K562 (cell line): ENCODE results near the gene ATP6V0A1. TPM values are rescaled to one million over a fixed set of nuclear protein-coding genes. Genes with fewer than 3 reads are reported as not detected.

Experiments
- ATAC-seq: fragments of 200-7000 bp; cut with Tn5 transposase; 3 replicates; pipeline ENCODE4 v1.9.1; 2020; ENCODE audit warnings: moderate library complexity
- BruUV-seq: library from RNA; stranded (reverse); fragments of 400-500 nt; replicated peaks from 2 replicates; lab custom pipeline; 2021; lab: Mats Ljungman, UMichigan
- CTCF ChIA-PET: fragments of 300-600 bp; formaldehyde crosslinking; extraction: SDS; loops from one replicate; lab custom pipeline; 2021; ENCODE audit warnings: low intra/inter-chr PET ratio; lab: Yijun Ruan, JAX
- POLR2A ChIA-PET: fragments of 300-600, 350-650 bp; sonication (Branson Sonifier 250); formaldehyde crosslinking; extraction: SDS; loops from one replicate; lab custom pipeline; 2021; ENCODE audit warnings: antibody characterized with exemption, inconsistent platforms; lab: Yijun Ruan, JAX
- DNase-seq, 4 experiments: peaks; one replicate each; pipeline versions ENCODE4 v3.0.0 to v3.0.0-alpha.2; 2011 to 2018; ENCODE audit warnings: low spot score in 3 of 4, mixed read lengths in 3 of 4; ENCODE audit errors: extremely low read depth in 1 of 4
- FAIRE-seq: peaks from 2 replicates; lab custom pipeline; 2011; peaks lifted over from hg19 to GRCh38; lab: Jason Lieb, UNC
- H2AFZ ChIP-seq: 2 replicates; pipeline ENCODE4 v1.6.0; 2011; ENCODE audit warnings: low read depth, low read length, control low read depth, inconsistent platforms
- H3K27ac ChIP-seq: fragments of 200-600 bp; 3 replicates; pipeline ENCODE4 v1.8.0; 2011; ENCODE audit warnings: low read depth, mild to moderate bottlenecking, control low read depth, inconsistent platforms, low read length, moderate library complexity, mixed read lengths; ENCODE audit errors: extremely low read depth
- H3K27me3 ChIP-seq, 2 experiments: fragments of 300-600 bp in 1 of 2; 2 replicates in 1 of 2; 3 replicates in 1 of 2; pipeline versions ENCODE4 v1.6.0 to v1.8.0; 2011; ENCODE audit warnings: inconsistent platforms in 2 of 2, low read length in 2 of 2, mild to moderate bottlenecking in 1 of 2, mixed read lengths in 1 of 2, moderate library complexity in 1 of 2; ENCODE audit not compliant: control insufficient read depth in 2 of 2, insufficient read depth in 2 of 2
- H3K36me3 ChIP-seq: fragments of 300-600 bp; 3 replicates; pipeline ENCODE4 v1.8.0; 2011; ENCODE audit warnings: mild to moderate bottlenecking, low read length, inconsistent platforms; ENCODE audit not compliant: control insufficient read depth, insufficient read depth
- H3K4me1 ChIP-seq, 2 experiments: fragments of 200-600 bp in 1 of 2; replicated peaks in 1 of 2; 2 replicates in 1 of 2; 3 replicates in 1 of 2; pipeline versions ENCODE4 v1.5.1 to v1.8.0; 2011; ENCODE audit warnings: inconsistent platforms in 2 of 2, low read length in 2 of 2, mild to moderate bottlenecking in 1 of 2, mixed read lengths in 1 of 2, moderate library complexity in 1 of 2; ENCODE audit not compliant: control insufficient read depth in 2 of 2, insufficient read depth in 2 of 2
- H3K4me2 ChIP-seq: 2 replicates; pipeline ENCODE4 v1.6.1; 2011; ENCODE audit warnings: low read length, control low read depth, inconsistent platforms, mixed read lengths; ENCODE audit not compliant: insufficient read depth
- H3K4me3 ChIP-seq: fragments of 200-600 bp; sonication (generic), shearing (Covaris generic); 2 replicates; pipeline ENCODE4 v1.5.1; 2016; ENCODE audit warnings: control low read depth, inconsistent platforms
- H3K79me2 ChIP-seq: fragments of 200-600 bp; 3 replicates; pipeline ENCODE4 v1.8.0; 2011; ENCODE audit warnings: low read length, inconsistent platforms; ENCODE audit not compliant: control insufficient read depth, insufficient read depth
- H3K9ac ChIP-seq, 2 experiments: 2 replicates each; pipeline versions ENCODE4 v1.6.0 to v1.6.1; 2011; ENCODE audit warnings: low read depth in 2 of 2, low read length in 2 of 2, control low read depth in 1 of 2, inconsistent platforms in 1 of 2, mild to moderate bottlenecking in 1 of 2, mixed read lengths in 1 of 2; ENCODE audit not compliant: insufficient read depth in 1 of 2
- H3K9me1 ChIP-seq: one replicate; pipeline ENCODE4 v1.6.0; 2011; ENCODE audit warnings: inconsistent platforms, mild to moderate bottlenecking, low read length, moderate library complexity; ENCODE audit not compliant: control insufficient read depth, insufficient read depth
- H3K9me3 ChIP-seq: replicated peaks from 2 replicates; pipeline ENCODE4 v1.5.1; 2011; ENCODE audit warnings: low read depth, low read length, inconsistent platforms; ENCODE audit not compliant: control insufficient read depth, insufficient read depth
- H4K20me1 ChIP-seq: replicated peaks from 2 replicates; pipeline ENCODE4 v1.6.1; 2011; ENCODE audit warnings: low read length, inconsistent platforms, mixed read lengths; ENCODE audit not compliant: control insufficient read depth, insufficient read depth
- BDP1 ChIP-seq: IDR thresholded peaks from 3 replicates; pipeline ENCODE4 v1.6.1; 2011; ENCODE audit not compliant: insufficient read length, insufficient read depth
- CBX5 ChIP-seq: IDR thresholded peaks from 2 replicates; pipeline ENCODE4 v1.6.1; 2014; ENCODE audit warnings: low read depth, borderline replicate concordance
- HNRNPLL ChIP-seq: fragments of 200-400 bp; formaldehyde crosslinking; IDR thresholded peaks from 2 replicates; pipeline ENCODE4 v1.6.1; 2017; ENCODE audit warnings: low read length, low read depth, mild to moderate bottlenecking; ENCODE audit not compliant: poor library complexity, severe bottlenecking
- LEF1 ChIP-seq: fragments of 450-650 bp; IDR thresholded peaks from 2 replicates; pipeline ENCODE4 v1.6.1; 2016; ENCODE audit warnings: mild to moderate bottlenecking
- PYGO2 ChIP-seq: fragments of 450-650 bp; IDR thresholded peaks from 2 replicates; pipeline ENCODE4 v1.6.1; 2016; ENCODE audit warnings: mild to moderate bottlenecking, missing genetic modification characterization, moderate library complexity, missing compliant biosample characterization
- RNF2 ChIP-seq: sonication (generic); IDR thresholded peaks from 2 replicates; pipeline ENCODE4 v1.6.1; 2016
- ZKSCAN3 ChIP-seq: fragments of 250-450 bp; sonication (Bioruptor Pico); IDR thresholded peaks from 2 replicates; pipeline ENCODE4 v1.4.0; 2020
- ZNF316 ChIP-seq: fragments of 450-650 bp; IDR thresholded peaks from 2 replicates; pipeline ENCODE4 v1.6.1; 2016
- WGBS: fragments of 100-300 bp; shearing (Covaris generic); methylation state at CpG from one replicate; pipeline ENCODE4 v1.1.6; 2016; ENCODE audit warnings: low coverage, mixed read lengths; ENCODE audit not compliant: insufficient coverage; ENCODE audit errors: missing lambda C conversion rate; 5-methylcytosine and 5-hydroxymethylcytosine counted together
- in situ Hi-C: fragments of 300-500 bp; cut with MboI; formaldehyde crosslinking; loops from 4 replicates; pipeline ENCODE4 v1.15.0; 2018; ENCODE audit warnings: inconsistent platforms, mixed read lengths
- intact Hi-C: fragments of 100-400 bp; cut with micrococcal nuclease; formaldehyde crosslinking; loops from 2 replicates; pipeline ENCODE4 v1.14.2; 2022
- polyA plus RNA-seq, 8 experiments: library from polyadenylated mRNA; depleted of rRNA in 4 of 8; stranded (reverse) in 5 of 8; unstranded in 3 of 8; fragments of >200 nt; fragmentation: Nextera tagmentation in 2 of 8; fragmentation: Illumina TruSeq in 1 of 8; extraction: Ambion mirVana in 2 of 8; extraction: Trizol in 1 of 8; gene quantifications; 2 replicates each; pipeline versions ENCODE4 v1.2.1 to v1.2.3, GENCODE V29; 2011 to 2014; ENCODE audit warnings: inconsistent platforms in 1 of 8, missing spikeins in 1 of 8
- total RNA-seq, 7 experiments: library from RNA; depleted of rRNA in 6 of 7; stranded (reverse); fragments of >200 nt in 6 of 7; fragmentation: Illumina TruSeq in 2 of 7; extraction: Trizol in 2 of 7; gene quantifications; 2 replicates each; pipeline versions ENCODE4 v1.2.1 to v1.2.3, GENCODE V29; 2011 to 2021; ENCODE audit warnings: low replicate concordance in 1 of 7
- TF ChIP-seq, protein P1 (sequence below): fragments of 450-650 bp; formaldehyde crosslinking; IDR thresholded peaks from 2 replicates; pipeline ENCODE4 v1.4.0; 2022; ENCODE audit warnings: missing genetic modification characterization
- TF ChIP-seq, protein P2 (sequence below): fragments of 250-450 bp; sonication (Bioruptor Pico); IDR thresholded peaks from 2 replicates; pipeline ENCODE4 v1.8.0; 2021; ENCODE audit warnings: moderate library complexity, mild to moderate bottlenecking, inconsistent platforms
- TF ChIP-seq, protein P3 (sequence below): fragments of 250-450 bp; sonication (Bioruptor Pico); IDR thresholded peaks from 2 replicates; pipeline ENCODE4 v1.5.1; 2021; ENCODE audit warnings: mild to moderate bottlenecking

The ATP6V0A1 gene
- total and polyA plus RNA-seq, 9 of the 15 experiments (the other 6 are each of a cell fraction or from before 2014, with no cell fraction given), result 11.8 to 158 (median 75.5) TPM

DNA sequence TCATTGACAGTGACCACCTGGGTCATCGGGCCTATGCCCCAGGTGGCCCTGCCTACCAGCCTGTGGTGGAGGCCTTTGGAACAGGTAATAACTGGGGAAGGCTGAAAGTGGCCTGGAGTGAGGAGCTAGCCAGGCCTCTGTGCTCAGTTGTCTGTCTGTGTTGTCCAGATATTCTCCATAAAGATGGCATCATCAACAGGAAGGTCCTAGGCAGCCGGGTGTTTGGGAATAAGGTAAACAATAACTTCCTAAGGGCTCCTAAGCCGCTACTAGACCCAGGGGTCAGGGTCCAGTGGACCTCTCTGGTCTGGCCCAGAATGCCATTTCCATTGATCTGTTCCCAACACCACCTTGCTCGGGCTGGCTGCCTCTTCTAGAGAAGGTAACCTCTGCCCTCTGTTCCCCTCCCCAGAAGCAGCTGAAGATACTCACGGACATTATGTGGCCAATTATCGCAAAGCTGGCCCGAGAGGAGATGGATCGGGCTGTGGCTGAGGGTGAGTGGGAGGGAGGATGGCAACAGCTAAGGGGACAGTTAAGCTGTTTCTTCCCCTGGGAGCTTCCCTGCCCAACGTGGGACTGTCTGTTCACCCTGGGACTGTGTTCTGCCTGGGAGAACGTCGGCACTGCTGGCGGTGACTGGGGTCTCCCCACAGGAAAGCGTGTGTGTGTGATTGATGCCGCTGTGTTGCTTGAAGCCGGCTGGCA lies 106.3 kb downstream of the ATP6V0A1 start:
- Histone ChIP-seq H4K20me1 (no peaks in the 10 kb centered on the region), H3K79me2 (peaks cover 64% of the 10 kb centered on the region), H3K27ac (no peak overlapping the region; the same call in 2 of the 3 replicates), H3K27me3 (no peaks in the 10 kb centered on the region), H3K36me3 (peaks cover 59% of the 10 kb centered on the region), H3K9me3 (no peaks in the 10 kb centered on the region), H3K9ac (peak overlapping the region in 1 of 2 experiments; percentile 99; a peak in 2 of 4 replicates), H3K9me1 (no peaks in the 10 kb centered on the region), H2AFZ (no peak overlapping the region), H3K4me3 (no peak overlapping the region), H3K4me2 (no peak overlapping the region), H3K4me1 (peaks cover 38 to 69% of the 10 kb centered on the region in 2 experiments)
- ChIA-PET CTCF (no interaction called here), POLR2A (interaction anchor here (0.5 to 8.3 kb wide), 6 partner anchors 9 to 751 kb away, joined by 3 to 58 read pairs (median 4); partner anchors contain the start of gene PSMC3IP)
- intact Hi-C loops, result no loop called here
- ATAC-seq, result no peak
- in situ Hi-C loops, result no loop called here
- 91% methylated on average over 13 of the region's 15 CpGs for WGBS
- no peak for FAIRE-seq
- BruUV-seq, result no TSS peak
- no peak for TF ChIP-seq RNF2
- no peak for TF ChIP-seq BDP1
- no peak for TF ChIP-seq CBX5
- no peak for TF ChIP-seq PYGO2
- TF ChIP-seq, protein P1, sequence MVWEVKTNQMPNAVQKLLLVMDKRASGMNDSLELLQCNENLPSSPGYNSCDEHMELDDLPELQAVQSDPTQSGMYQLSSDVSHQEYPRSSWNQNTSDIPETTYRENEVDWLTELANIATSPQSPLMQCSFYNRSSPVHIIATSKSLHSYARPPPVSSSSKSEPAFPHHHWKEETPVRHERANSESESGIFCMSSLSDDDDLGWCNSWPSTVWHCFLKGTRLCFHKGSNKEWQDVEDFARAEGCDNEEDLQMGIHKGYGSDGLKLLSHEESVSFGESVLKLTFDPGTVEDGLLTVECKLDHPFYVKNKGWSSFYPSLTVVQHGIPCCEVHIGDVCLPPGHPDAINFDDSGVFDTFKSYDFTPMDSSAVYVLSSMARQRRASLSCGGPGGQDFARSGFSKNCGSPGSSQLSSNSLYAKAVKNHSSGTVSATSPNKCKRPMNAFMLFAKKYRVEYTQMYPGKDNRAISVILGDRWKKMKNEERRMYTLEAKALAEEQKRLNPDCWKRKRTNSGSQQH (CRISPR knock-in tag), result no peak
- TF ChIP-seq LEF1, result no peak
- TF ChIP-seq, protein P2, sequence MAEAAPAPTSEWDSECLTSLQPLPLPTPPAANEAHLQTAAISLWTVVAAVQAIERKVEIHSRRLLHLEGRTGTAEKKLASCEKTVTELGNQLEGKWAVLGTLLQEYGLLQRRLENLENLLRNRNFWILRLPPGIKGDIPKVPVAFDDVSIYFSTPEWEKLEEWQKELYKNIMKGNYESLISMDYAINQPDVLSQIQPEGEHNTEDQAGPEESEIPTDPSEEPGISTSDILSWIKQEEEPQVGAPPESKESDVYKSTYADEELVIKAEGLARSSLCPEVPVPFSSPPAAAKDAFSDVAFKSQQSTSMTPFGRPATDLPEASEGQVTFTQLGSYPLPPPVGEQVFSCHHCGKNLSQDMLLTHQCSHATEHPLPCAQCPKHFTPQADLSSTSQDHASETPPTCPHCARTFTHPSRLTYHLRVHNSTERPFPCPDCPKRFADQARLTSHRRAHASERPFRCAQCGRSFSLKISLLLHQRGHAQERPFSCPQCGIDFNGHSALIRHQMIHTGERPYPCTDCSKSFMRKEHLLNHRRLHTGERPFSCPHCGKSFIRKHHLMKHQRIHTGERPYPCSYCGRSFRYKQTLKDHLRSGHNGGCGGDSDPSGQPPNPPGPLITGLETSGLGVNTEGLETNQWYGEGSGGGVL (CRISPR knock-in tag), result no peak
- no peak for TF ChIP-seq ZNF316
- no peak for TF ChIP-seq HNRNPLL
- no peak for TF ChIP-seq ZKSCAN3 (CRISPR knock-in tag)
- TF ChIP-seq, protein P3, sequence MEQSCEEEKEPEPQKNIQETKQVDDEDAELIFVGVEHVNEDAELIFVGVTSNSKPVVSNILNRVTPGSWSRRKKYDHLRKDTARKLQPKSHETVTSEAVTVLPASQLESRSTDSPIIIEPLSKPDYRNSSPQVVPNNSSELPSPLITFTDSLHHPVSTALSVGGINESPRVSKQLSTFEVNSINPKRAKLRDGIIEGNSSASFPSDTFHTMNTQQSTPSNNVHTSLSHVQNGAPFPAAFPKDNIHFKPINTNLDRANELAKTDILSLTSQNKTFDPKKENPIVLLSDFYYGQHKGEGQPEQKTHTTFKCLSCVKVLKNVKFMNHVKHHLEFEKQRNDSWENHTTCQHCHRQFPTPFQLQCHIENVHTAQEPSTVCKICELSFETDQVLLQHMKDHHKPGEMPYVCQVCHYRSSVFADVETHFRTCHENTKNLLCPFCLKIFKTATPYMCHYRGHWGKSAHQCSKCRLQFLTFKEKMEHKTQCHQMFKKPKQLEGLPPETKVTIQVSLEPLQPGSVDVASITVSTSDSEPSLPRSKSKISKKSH, result no peak
- DNase-seq, result no peak
